ENCODE results near the gene LRMDA. TPM values are rescaled to one million over a fixed set of nuclear protein-coding genes. Genes with fewer than 3 reads are reported as not detected.

Gene LRMDA
- total RNA-seq, 3 donors from 2014 or later (not counting 1 experiment from before 2014, with no cell fraction given): 1.4 to 2.4 (median 2.1) TPM

- Histone ChIP-seq H3K27ac (ENCODE audit: low read length) (no peak overlapping the region), H3K4me1 (ENCODE audit: control insufficient read depth, insufficient read depth, low read length) (no peaks in the 10 kb centered on the region), H3K27me3 (ENCODE audit: control insufficient read depth, insufficient read depth, low read length) (no peaks in the 10 kb centered on the region), H3K36me3 (ENCODE audit: control insufficient read depth, insufficient read depth, low read length) (no peaks in the 10 kb centered on the region), H3K4me3 (ENCODE audit: low read length) (no peak overlapping the region), H3K9me3 (ENCODE audit: control insufficient read depth, insufficient read depth, low read length) (no peaks in the 10 kb centered on the region)
- H3K36me3 Mint-ChIP-seq: no peaks in the 10 kb centered on the region
- 80% methylated on average over 6 of the region's 6 CpGs for WGBS (ENCODE audit: insufficient coverage)
- H3K9me3 Mint-ChIP-seq: peaks cover 0 to 4% of the 10 kb centered on the region in 2 donors
- no peak for TF ChIP-seq CTCF (IDR thresholded peaks at IDR 0.05)
- no peak overlapping the region for H3K27ac Mint-ChIP-seq
- peaks cover 0 to 5% of the 10 kb centered on the region in 2 donors for H3K27me3 Mint-ChIP-seq (ENCODE audit: low read depth in 2 of 2)
- no peaks in the 10 kb centered on the region for H3K4me1 Mint-ChIP-seq
- no peak overlapping the region for H3K4me3 Mint-ChIP-seq
- DNase-seq: no peak
- intact Hi-C loops (cut with micrococcal nuclease): no loop called here
- ATAC-seq: no peak
Observed at GRCh38 chr10:76106611-76107010, 675.2 kb downstream of the LRMDA start.

GRCh38 chr10:76108563-76109359, 677.3 kb downstream of the LRMDA start:
- no peak for TF ChIP-seq CTCF (IDR thresholded peaks at IDR 0.05)
- no peaks in the 10 kb centered on the region for H3K36me3 Mint-ChIP-seq
- peaks cover 0 to 5% of the 10 kb centered on the region in 2 donors for H3K27me3 Mint-ChIP-seq (ENCODE audit: low read depth in 2 of 2)
- no peak for ATAC-seq
- H3K9me3 Mint-ChIP-seq: peaks cover 0 to 4% of the 10 kb centered on the region in 2 donors
- H3K4me3 ChIP-seq (ENCODE audit: low read length): no peak overlapping the region
- no peaks in the 10 kb centered on the region for H3K4me1 ChIP-seq (ENCODE audit: control insufficient read depth, insufficient read depth, low read length)
- no peak overlapping the region for H3K27ac ChIP-seq (ENCODE audit: low read length)
- H3K9me3 ChIP-seq (ENCODE audit: control insufficient read depth, insufficient read depth, low read length): no peaks in the 10 kb centered on the region
- H3K36me3 ChIP-seq (ENCODE audit: control insufficient read depth, insufficient read depth, low read length): no peaks in the 10 kb centered on the region
- H3K27me3 ChIP-seq (ENCODE audit: control insufficient read depth, insufficient read depth, low read length): no peaks in the 10 kb centered on the region
- intact Hi-C loops (cut with micrococcal nuclease): no loop called here
- no peak overlapping the region for H3K27ac Mint-ChIP-seq
- 89% methylated on average over 3 of the region's 4 CpGs for WGBS (ENCODE audit: insufficient coverage)
- H3K4me3 Mint-ChIP-seq: no peak overlapping the region
- H3K4me1 Mint-ChIP-seq: no peaks in the 10 kb centered on the region
- DNase-seq: no peak

GRCh38 chr10:76111404-76111803, 680.0 kb downstream of the LRMDA start:
- Mint-ChIP-seq H3K9me3 (peaks cover 0 to 2% of the 10 kb centered on the region in 2 donors), H3K4me1 (no peaks in the 10 kb centered on the region), H3K4me3 (no peak overlapping the region), H3K36me3 (no peaks in the 10 kb centered on the region), H3K27ac (no peak overlapping the region), H3K27me3 (ENCODE audit: low read depth in 2 of 2) (peaks cover 0 to 5% of the 10 kb centered on the region in 2 donors)
- Histone ChIP-seq H3K27ac (ENCODE audit: low read length) (no peak overlapping the region), H3K9me3 (ENCODE audit: control insufficient read depth, insufficient read depth, low read length) (no peaks in the 10 kb centered on the region), H3K4me1 (ENCODE audit: control insufficient read depth, insufficient read depth, low read length) (no peaks in the 10 kb centered on the region), H3K27me3 (ENCODE audit: control insufficient read depth, insufficient read depth, low read length) (no peaks in the 10 kb centered on the region), H3K4me3 (ENCODE audit: low read length) (no peak overlapping the region), H3K36me3 (ENCODE audit: control insufficient read depth, insufficient read depth, low read length) (no peaks in the 10 kb centered on the region)
- no peak for TF ChIP-seq CTCF (IDR thresholded peaks at IDR 0.05)
- no peak for ATAC-seq
- WGBS (ENCODE audit: insufficient coverage): 68% methylated on average over 3 of the region's 4 CpGs
- intact Hi-C loops (cut with micrococcal nuclease): no loop called here
- no peak for DNase-seq

Measured in natural killer cell (primary cell).